Measurements from ENCODE around the gene GNAO1.

DNA sequence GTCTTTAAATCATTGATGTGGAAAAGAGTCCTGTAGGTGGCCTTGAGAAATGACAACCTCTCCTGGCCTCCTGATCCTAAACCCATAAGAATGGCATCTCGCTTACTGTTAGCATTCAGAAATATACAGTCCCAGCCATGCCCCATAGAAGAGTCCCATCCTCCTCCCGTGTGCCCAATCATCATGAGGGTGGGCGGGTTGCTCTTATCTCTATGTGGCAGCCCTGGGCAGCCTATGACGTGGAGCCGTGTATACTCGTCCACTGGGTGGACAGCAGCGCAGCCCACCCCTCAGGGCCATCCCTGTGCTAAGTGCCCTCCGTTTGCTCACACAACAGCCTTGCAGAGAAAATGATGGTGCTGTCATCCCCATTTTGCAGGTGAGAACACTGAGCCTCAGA lies 128.8 kb downstream of the GNAO1 start:
- TF ChIP-seq REST (IDR thresholded peaks at IDR 0.05; ENCODE audit: borderline replicate concordance), result no peak
- no peak for TF ChIP-seq CTCF (IDR thresholded peaks at IDR 0.05; ENCODE audit: poor library complexity, severe bottlenecking)
- TF ChIP-seq SMC3 (conservative IDR thresholded peaks at IDR 0.05; ENCODE audit: poor library complexity), result no peak
- TF ChIP-seq EZH2 (IDR thresholded peaks at IDR 0.05; ENCODE audit: borderline replicate concordance, insufficient read depth, low read length, poor library complexity, severe bottlenecking), result no peak
- TF ChIP-seq POLR2AphosphoS5 (IDR thresholded peaks at IDR 0.05), result no peak
- no peak for TF ChIP-seq RAD21 (conservative IDR thresholded peaks at IDR 0.05)
- no peak for TF ChIP-seq EP300 (conservative IDR thresholded peaks at IDR 0.05; ENCODE audit: poor library complexity, severe bottlenecking)
